SH-SY5Y (cell line): ENCODE results near the gene GJA8.

Experiments used
- GATA2 ChIP-seq: IDR thresholded peaks from 2 replicates; pipeline ENCODE4 v1.6.1; 2011; ENCODE audit warnings: mild to moderate bottlenecking, low read depth, low read length
- GATA3 ChIP-seq: IDR thresholded peaks from 2 replicates; pipeline ENCODE4 v1.6.1; 2011; ENCODE audit warnings: low read depth, mild to moderate bottlenecking, low read length, moderate library complexity

- TF ChIP-seq GATA2 (no peak), GATA3 (no peak)
These were observed at the start of gene GJA8 for GRCh38 chr1:147902253-147902845.
